Measurements from ENCODE around the gene PRORP.

DNA sequence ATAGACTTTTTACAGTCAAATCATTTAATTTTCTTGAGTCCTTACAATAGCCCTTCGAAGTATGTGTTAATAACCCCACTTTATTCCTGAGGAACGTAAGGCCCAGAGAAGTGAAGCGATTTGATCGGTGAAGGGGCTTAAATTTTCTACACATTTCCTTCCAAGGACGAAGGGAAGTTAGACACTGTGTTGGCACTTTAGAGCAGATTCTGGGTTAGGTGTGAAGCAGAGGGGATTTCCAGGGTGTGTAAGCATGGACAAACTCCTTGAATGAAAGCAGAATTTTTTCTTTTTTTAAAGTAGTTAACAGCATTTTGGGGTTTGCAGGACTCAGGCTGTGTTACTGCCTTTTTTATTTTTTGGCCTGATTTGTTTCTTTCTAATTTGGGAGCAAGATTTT is 38.9 kb downstream of the PRORP start:
- TF ChIP-seq POLR2A (IDR thresholded peaks at IDR 0.05; ENCODE audit: control extremely low read depth in 1 of 2, low read depth in 2 of 2, low read length in 2 of 2) (no peak), CEBPB (IDR thresholded peaks at IDR 0.05; ENCODE audit: low read depth, low read length) (no peak), GABPA (IDR thresholded peaks at IDR 0.05; ENCODE audit: borderline replicate concordance, insufficient read depth, low read length) (no peak), SUZ12 (IDR thresholded peaks at IDR 0.05; ENCODE audit: low read length) (no peak), RAD21 (IDR thresholded peaks at IDR 0.05 in 1 of 2, conservative IDR thresholded peaks at IDR 0.05 in 1 of 2; ENCODE audit: low read depth in 2 of 2, low read length in 2 of 2) (no peak), RFX5 (IDR thresholded peaks at IDR 0.05; ENCODE audit: borderline replicate concordance, low read depth, low read length) (no peak)
- TF ChIP-seq, protein P1, sequence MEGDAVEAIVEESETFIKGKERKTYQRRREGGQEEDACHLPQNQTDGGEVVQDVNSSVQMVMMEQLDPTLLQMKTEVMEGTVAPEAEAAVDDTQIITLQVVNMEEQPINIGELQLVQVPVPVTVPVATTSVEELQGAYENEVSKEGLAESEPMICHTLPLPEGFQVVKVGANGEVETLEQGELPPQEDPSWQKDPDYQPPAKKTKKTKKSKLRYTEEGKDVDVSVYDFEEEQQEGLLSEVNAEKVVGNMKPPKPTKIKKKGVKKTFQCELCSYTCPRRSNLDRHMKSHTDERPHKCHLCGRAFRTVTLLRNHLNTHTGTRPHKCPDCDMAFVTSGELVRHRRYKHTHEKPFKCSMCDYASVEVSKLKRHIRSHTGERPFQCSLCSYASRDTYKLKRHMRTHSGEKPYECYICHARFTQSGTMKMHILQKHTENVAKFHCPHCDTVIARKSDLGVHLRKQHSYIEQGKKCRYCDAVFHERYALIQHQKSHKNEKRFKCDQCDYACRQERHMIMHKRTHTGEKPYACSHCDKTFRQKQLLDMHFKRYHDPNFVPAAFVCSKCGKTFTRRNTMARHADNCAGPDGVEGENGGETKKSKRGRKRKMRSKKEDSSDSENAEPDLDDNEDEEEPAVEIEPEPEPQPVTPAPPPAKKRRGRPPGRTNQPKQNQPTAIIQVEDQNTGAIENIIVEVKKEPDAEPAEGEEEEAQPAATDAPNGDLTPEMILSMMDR (IDR thresholded peaks at IDR 0.05; ENCODE audit: control extremely low read depth in 1 of 3, insufficient read depth in 1 of 3, low read depth in 1 of 3, low read length in 3 of 3) = no peak

Data from H1 (cell line).